Measurements from ENCODE around the gene CRACR2B.

The CRACR2B gene

DNA sequence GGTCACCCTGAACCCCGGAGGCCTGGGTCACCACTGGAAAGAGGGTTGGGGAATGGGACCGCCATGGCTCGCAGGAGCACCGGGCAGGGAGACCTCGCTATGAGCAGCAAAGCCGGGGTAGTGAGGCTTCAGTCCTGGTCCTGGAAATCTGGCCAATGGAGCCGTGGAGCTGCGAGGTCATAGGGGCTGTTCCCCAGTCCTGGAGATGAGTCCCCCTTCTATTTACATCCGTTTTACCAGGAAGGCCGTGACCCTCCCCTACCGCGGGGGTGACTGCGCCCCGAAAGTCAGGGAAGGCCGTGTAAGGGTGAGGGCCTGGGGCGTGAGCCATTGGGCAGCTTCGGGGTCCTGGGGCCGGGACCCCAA is 23.1 kb upstream of the CRACR2B start:
- DNase-seq (ENCODE audit: extremely low spot score): no peak
- CTCF ChIA-PET: interaction anchor here (1.2 kb wide), 1 partner anchor 39 kb away, joined by 3 read pairs; no protein-coding TSS in a partner anchor
- POLR2A ChIA-PET: interaction anchor here (1.5 to 2.7 kb wide), 3 partner anchors 8 to 28 kb away, joined by 4 to 14 read pairs (median 8); no protein-coding TSS in a partner anchor
- TF ChIP-seq HDGF (IDR thresholded peaks at IDR 0.05; ENCODE audit: borderline replicate concordance) (no peak), FOXA1 (IDR thresholded peaks at IDR 0.05) (no peak), ARNT (IDR thresholded peaks at IDR 0.05) (no peak), CTBP1 (IDR thresholded peaks at IDR 0.05; ENCODE audit: borderline replicate concordance) (no peak), FOXM1 (IDR thresholded peaks at IDR 0.05; ENCODE audit: borderline replicate concordance) (no peak), SUZ12 (IDR thresholded peaks at IDR 0.05) (no peak)

GRCh38 chr11:808427-809286 is 19.1 kb upstream of the CRACR2B start:
- CTCF ChIA-PET: no interaction called here
- no peak for DNase-seq (ENCODE audit: extremely low spot score)
- TF ChIP-seq SP1 (IDR thresholded peaks at IDR 0.05) (no peak), ELF4 (IDR thresholded peaks at IDR 0.05) (no peak), CTBP1 (IDR thresholded peaks at IDR 0.05; ENCODE audit: borderline replicate concordance) (no peak)
- TF ChIP-seq, protein P1, sequence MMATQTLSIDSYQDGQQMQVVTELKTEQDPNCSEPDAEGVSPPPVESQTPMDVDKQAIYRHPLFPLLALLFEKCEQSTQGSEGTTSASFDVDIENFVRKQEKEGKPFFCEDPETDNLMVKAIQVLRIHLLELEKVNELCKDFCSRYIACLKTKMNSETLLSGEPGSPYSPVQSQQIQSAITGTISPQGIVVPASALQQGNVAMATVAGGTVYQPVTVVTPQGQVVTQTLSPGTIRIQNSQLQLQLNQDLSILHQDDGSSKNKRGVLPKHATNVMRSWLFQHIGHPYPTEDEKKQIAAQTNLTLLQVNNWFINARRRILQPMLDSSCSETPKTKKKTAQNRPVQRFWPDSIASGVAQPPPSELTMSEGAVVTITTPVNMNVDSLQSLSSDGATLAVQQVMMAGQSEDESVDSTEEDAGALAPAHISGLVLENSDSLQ (IDR thresholded peaks at IDR 0.05): no peak
- POLR2A ChIA-PET: interaction anchor here (0.5 to 2.2 kb wide), 11 partner anchors 10 to 89 kb away, joined by 3 to 39 read pairs (median 4); partner anchors contain the start of genes CD151, PNPLA2, POLR2L and TSPAN4

GRCh38 chr11:809287-810039 is 18.3 kb upstream of the CRACR2B start, which contains the start of gene RPLP2:
Gene RPLP2 (plus strand): TSS chr11:809967. CDS start chr11:810235, 268 bp downstream.
- ChIA-PET POLR2A (interaction anchor here (0.5 to 2.2 kb wide), 11 partner anchors 9 to 88 kb away, joined by 3 to 39 read pairs (median 4); partner anchors contain the start of genes CD151, PNPLA2, POLR2L and TSPAN4), CTCF (no interaction called here)
- TF ChIP-seq HDGF (IDR thresholded peaks at IDR 0.05; ENCODE audit: borderline replicate concordance) (peak; percentile 85; the same call in 1 of the 2 replicates), LEF1 (IDR thresholded peaks at IDR 0.05; ENCODE audit: borderline replicate concordance) (no peak), ELF4 (IDR thresholded peaks at IDR 0.05) (peak; percentile 90), L3MBTL2 (conservative IDR thresholded peaks at IDR 0.05) (peak; percentile 90), NFRKB (IDR thresholded peaks at IDR 0.05) (no peak), ZNF384 (IDR thresholded peaks at IDR 0.05) (no peak)
- TF ChIP-seq, protein P1 (IDR thresholded peaks at IDR 0.05): peak; percentile 35; the same call in 1 of the 2 replicates
- peak; percentile 94 for DNase-seq (ENCODE audit: extremely low spot score)

DNA sequence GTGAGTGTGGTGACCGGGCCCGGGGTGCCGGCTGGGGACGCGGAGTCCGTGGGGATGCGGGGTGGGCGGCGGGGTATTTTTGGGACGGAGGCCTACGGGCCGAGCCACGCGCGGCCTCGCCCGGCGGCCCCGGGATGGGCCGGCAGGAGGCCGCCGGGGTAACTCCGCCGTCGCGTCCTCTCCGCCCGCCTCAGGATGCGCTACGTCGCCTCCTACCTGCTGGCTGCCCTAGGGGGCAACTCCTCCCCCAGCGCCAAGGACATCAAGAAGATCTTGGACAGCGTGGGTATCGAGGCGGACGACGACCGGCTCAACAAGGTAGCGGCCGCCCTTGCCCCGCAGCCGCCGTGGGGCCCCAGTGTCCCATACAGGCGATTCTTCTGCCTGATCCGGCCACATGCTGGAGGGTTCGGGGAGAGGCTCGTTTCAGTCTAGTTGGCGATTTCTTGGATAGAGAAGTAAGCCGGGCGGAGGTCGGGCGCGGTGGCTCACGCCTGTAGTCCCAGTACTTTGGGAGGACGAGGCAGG is 17.6 kb upstream of the CRACR2B start:
- POLR2A ChIA-PET: interaction anchor here (1.0 to 2.2 kb wide), 8 partner anchors 9 to 32 kb away, joined by 3 to 39 read pairs (median 8); partner anchors contain the start of genes CD151, PNPLA2, POLR2L and TSPAN4
- TF ChIP-seq SUZ12 (IDR thresholded peaks at IDR 0.05) (no peak), BHLHE40 (IDR thresholded peaks at IDR 0.05; ENCODE audit: borderline replicate concordance) (no peak), FOXM1 (IDR thresholded peaks at IDR 0.05; ENCODE audit: borderline replicate concordance) (no peak), NFRKB (IDR thresholded peaks at IDR 0.05) (no peak), HDGF (IDR thresholded peaks at IDR 0.05; ENCODE audit: borderline replicate concordance) (no peak), ARNT (IDR thresholded peaks at IDR 0.05) (no peak), SP1 (IDR thresholded peaks at IDR 0.05) (no peak), CTBP1 (IDR thresholded peaks at IDR 0.05; ENCODE audit: borderline replicate concordance) (no peak), ELF4 (IDR thresholded peaks at IDR 0.05) (no peak), L3MBTL2 (conservative IDR thresholded peaks at IDR 0.05) (no peak)
- CTCF ChIA-PET: no interaction called here
- no peak for DNase-seq (ENCODE audit: extremely low spot score)

- CTCF ChIA-PET: no interaction called here
- no peak for DNase-seq (ENCODE audit: extremely low spot score)
- POLR2A ChIA-PET: interaction anchor here (1.6 kb wide), 1 partner anchor 22 kb away, joined by 6 read pairs; no protein-coding TSS in a partner anchor
- TF ChIP-seq ELF4 (IDR thresholded peaks at IDR 0.05) (no peak), ZNF384 (IDR thresholded peaks at IDR 0.05) (no peak), ARNT (IDR thresholded peaks at IDR 0.05) (no peak), FOXM1 (IDR thresholded peaks at IDR 0.05; ENCODE audit: borderline replicate concordance) (no peak), LEF1 (IDR thresholded peaks at IDR 0.05; ENCODE audit: borderline replicate concordance) (no peak), NFRKB (IDR thresholded peaks at IDR 0.05) (no peak), HDGF (IDR thresholded peaks at IDR 0.05; ENCODE audit: borderline replicate concordance) (no peak), CTBP1 (IDR thresholded peaks at IDR 0.05; ENCODE audit: borderline replicate concordance) (no peak)
Measured at GRCh38 chr11:811446-812245, 16.1 kb upstream of the CRACR2B start.

- no peak for DNase-seq (ENCODE audit: extremely low spot score)
- ChIA-PET POLR2A (interaction anchor here (1.0 to 1.6 kb wide), 2 partner anchors 19 to 21 kb away, joined by 3 to 6 read pairs; no protein-coding TSS in a partner anchor), CTCF (no interaction called here)
- TF ChIP-seq HDGF (IDR thresholded peaks at IDR 0.05; ENCODE audit: borderline replicate concordance) (no peak), BHLHE40 (IDR thresholded peaks at IDR 0.05; ENCODE audit: borderline replicate concordance) (no peak), ZNF384 (IDR thresholded peaks at IDR 0.05) (no peak), SP1 (IDR thresholded peaks at IDR 0.05) (no peak), FOXA1 (IDR thresholded peaks at IDR 0.05) (no peak), FOXK2 (IDR thresholded peaks at IDR 0.05) (no peak), LEF1 (IDR thresholded peaks at IDR 0.05; ENCODE audit: borderline replicate concordance) (no peak), CTBP1 (IDR thresholded peaks at IDR 0.05; ENCODE audit: borderline replicate concordance) (no peak), NFRKB (IDR thresholded peaks at IDR 0.05) (no peak), L3MBTL2 (conservative IDR thresholded peaks at IDR 0.05) (no peak), ARNT (IDR thresholded peaks at IDR 0.05) (no peak), FOXM1 (IDR thresholded peaks at IDR 0.05; ENCODE audit: borderline replicate concordance) (no peak), TARDBP (IDR thresholded peaks at IDR 0.05) (no peak), SUZ12 (IDR thresholded peaks at IDR 0.05) (no peak), ELF4 (IDR thresholded peaks at IDR 0.05) (no peak)
- TF ChIP-seq, protein P1 (IDR thresholded peaks at IDR 0.05): no peak
Measured at GRCh38 chr11:812390-812789, 15.3 kb upstream of the CRACR2B start.

All from HEK293T (cell line).